ENCODE results near the gene PTGDS. TPM values are rescaled to one million over a fixed set of nuclear protein-coding genes. Genes with fewer than 3 reads are reported as not detected.

The PTGDS gene
- total RNA-seq, 2 experiments from 2014 or later, result not detected

DNA sequence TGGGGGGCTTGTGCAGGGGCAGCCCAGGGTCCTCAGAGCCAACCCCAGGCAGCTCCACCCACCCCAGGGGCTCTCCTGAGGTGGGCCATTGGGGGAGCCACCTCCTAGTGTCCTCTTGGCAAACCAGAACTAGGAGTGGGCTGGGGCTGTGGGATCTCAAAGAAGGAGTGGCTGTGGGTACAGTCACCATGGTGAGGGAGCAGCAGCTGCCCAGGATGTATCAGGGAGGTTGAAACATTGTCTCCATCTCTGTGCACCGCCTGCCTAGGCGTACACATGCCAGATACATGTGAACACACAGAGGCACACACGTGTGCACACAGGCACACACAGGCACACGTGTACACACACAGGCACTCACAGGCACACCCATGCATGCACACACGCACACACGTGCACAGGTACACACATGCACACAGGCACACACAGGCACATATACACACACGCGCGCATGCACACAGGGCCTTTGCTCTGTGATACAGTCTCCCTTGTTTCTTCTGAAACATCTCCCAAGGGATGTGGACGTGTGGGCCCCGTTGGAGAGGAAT is 14.5 kb upstream of the PTGDS start:
- no peaks in the 10 kb centered on the region for H3K27me3 Mint-ChIP-seq (ENCODE audit: low read depth)
- no peak overlapping the region for H3K27ac Mint-ChIP-seq
- CTCF ChIA-PET, result no interaction called here
- H3K4me3 Mint-ChIP-seq, result no peak overlapping the region
- H3K36me3 Mint-ChIP-seq (ENCODE audit: low read depth), result no peaks in the 10 kb centered on the region
- no peak for DNase-seq
- intact Hi-C loops (cut with micrococcal nuclease), result no loop called here
- peaks cover 12% of the 10 kb centered on the region for H3K4me1 Mint-ChIP-seq (ENCODE audit: low read depth)
- H3K9me3 Mint-ChIP-seq, result no peaks in the 10 kb centered on the region

DNA sequence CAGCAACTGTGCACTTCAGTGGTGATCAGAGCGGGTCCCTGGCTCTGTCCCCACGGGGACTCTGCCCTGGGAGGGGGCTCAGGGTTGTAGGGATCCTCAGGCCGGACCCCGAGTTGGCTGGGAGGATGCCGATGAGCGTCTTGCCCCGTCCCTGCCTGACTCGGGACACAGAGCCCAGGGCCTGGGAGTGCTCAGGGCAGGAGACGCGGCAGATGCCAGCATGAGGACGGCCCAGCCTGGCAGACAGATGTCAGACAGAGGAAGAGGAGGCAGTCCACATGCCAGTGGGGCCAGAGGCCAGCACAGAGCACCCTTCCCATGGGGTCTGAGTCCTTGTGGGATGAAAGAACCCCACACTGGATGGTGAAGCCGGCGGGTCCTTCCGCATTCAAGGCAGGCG is 14.0 kb upstream of the PTGDS start:
- Mint-ChIP-seq H3K4me1 (ENCODE audit: low read depth) (peaks cover 12% of the 10 kb centered on the region), H3K9me3 (no peaks in the 10 kb centered on the region), H3K4me3 (no peak overlapping the region), H3K27ac (no peak overlapping the region), H3K27me3 (ENCODE audit: low read depth) (no peaks in the 10 kb centered on the region), H3K36me3 (ENCODE audit: low read depth) (no peaks in the 10 kb centered on the region)
- no peak for DNase-seq
- intact Hi-C loops (cut with micrococcal nuclease), result no loop called here
- CTCF ChIA-PET, result no interaction called here

DNA sequence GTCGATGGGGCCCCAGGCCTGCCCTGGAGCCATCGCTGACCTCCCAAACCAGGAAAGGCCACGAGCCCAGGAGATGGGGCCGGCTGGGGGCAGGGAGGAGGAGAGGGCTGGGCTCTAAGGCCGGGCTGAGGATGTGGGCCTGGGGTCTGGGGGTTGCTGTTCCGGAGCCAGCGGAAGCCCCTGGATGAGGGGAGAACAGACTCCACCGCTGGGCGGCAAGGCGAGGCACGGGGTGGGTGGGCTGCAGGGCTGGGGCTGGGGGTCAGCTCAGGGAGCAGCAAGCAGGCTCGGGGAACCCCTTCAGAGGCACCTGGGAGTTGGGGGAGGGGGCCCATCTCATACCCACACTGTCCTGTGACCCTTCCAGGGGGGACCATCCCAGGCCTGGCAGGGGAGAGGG is 13.6 kb upstream of the PTGDS start:
- Mint-ChIP-seq H3K27me3 (ENCODE audit: low read depth) (no peaks in the 10 kb centered on the region), H3K36me3 (ENCODE audit: low read depth) (no peaks in the 10 kb centered on the region), H3K4me1 (ENCODE audit: low read depth) (peaks cover 12% of the 10 kb centered on the region), H3K27ac (no peak overlapping the region), H3K4me3 (no peak overlapping the region), H3K9me3 (no peaks in the 10 kb centered on the region)
- CTCF ChIA-PET, result no interaction called here
- intact Hi-C loops (cut with micrococcal nuclease), result no loop called here
- no peak for DNase-seq

DNA sequence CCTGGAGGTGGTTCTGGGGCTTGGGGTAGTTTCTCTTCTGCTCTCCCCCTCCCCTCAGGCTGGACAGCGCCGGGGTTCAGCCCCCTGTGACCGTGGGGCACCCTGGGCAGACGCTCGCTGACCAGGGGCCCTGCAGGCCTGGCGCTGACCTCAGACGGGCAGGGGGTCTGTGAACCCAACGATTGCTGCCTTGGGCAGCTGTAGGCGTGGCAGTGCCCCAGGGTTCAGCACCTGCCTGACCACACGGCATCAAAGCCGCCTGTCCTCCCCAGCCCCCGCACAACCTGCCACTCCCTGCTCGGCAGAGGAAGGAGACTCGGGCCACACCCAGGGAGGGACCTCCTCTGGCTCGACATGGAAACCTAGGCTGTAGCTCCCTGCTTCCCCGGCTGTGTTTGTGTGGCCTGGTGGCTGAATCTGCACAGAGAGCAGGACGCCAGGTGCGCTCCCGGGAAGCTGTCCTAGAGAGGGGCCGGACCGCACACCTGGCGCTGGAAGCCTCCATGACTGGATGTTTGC is 13.1 kb upstream of the PTGDS start:
- Mint-ChIP-seq H3K27ac (no peak overlapping the region), H3K9me3 (no peaks in the 10 kb centered on the region), H3K27me3 (ENCODE audit: low read depth) (no peaks in the 10 kb centered on the region), H3K4me3 (no peak overlapping the region), H3K36me3 (ENCODE audit: low read depth) (no peaks in the 10 kb centered on the region), H3K4me1 (ENCODE audit: low read depth) (peaks cover 12% of the 10 kb centered on the region)
- CTCF ChIA-PET, result no interaction called here
- intact Hi-C loops (cut with micrococcal nuclease), result no loop called here
- DNase-seq, result no peak

DNA sequence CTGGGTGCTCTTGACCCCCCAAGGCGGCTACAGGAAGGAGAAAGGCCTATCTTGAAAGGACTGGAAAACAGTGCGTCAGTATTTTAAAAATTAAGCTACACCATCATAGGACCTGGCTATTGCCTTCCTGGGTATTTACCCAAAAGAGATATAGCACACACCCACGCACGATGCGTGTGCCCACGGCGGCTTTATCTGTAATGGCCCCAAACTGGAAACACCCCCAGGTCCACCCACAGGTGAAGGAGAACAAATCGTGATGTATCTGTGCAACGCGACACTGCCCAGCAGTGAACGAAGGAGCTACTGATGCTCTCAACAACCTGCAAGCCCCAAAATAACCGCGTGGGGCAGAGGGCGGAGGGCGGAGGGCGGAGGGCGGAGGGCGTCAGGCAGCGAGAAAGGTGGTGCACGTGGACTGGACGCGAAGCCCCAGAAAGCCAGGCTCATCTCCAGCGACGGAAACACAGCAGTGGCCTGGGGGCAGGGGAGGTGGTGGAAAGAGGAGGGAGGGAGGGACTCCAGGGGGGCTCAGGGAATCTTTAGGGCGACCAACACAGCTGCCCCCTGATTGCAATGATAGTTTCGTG is 12.4 kb upstream of the PTGDS start:
- H3K9me3 Mint-ChIP-seq, result no peaks in the 10 kb centered on the region
- CTCF ChIA-PET, result no interaction called here
- no peak for DNase-seq
- H3K4me3 Mint-ChIP-seq, result no peak overlapping the region
- H3K27ac Mint-ChIP-seq, result no peak overlapping the region
- no peaks in the 10 kb centered on the region for H3K27me3 Mint-ChIP-seq (ENCODE audit: low read depth)
- H3K36me3 Mint-ChIP-seq (ENCODE audit: low read depth), result no peaks in the 10 kb centered on the region
- peaks cover 12% of the 10 kb centered on the region for H3K4me1 Mint-ChIP-seq (ENCODE audit: low read depth)
- intact Hi-C loops (cut with micrococcal nuclease), result no loop called here

DNA sequence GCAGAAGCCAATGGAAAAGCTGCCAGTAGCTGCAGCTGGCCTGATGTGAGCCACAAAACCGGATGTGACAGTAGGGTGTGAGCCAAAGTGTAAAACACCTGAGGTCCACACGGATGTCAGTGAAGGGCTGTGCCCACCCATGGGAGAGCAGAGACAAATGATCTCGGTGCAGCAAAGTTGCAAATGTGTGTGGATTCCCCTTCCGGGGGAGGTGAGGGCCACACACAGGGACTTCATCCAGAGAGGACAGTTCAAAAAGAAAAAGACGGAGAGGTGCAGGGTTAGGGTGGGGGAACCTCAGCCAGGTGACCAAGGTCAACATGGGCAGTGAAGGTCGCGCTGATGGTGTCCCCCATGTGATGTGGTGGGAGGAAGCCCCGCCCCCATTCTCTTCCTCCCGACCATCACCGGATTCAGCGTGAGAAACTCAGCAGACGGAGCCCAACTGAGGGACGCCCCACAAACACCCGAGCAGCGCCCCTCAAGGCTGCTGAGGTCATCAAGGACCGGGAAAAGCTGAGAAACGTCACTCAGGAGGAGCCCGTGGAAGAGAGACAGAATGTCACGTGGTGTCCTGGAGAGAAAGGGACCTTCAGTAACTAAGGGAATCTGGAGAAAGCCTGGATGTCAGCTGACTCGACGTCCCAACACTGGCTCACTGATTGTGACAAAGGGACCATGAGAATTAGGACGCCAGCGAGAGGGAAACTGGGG is 11.4 kb upstream of the PTGDS start:
- intact Hi-C loops (cut with micrococcal nuclease), result no loop called here
- CTCF ChIA-PET, result interaction anchor here (1.1 kb wide), 1 partner anchor 18 kb away, joined by 3 read pairs; no protein-coding TSS in a partner anchor
- H3K36me3 Mint-ChIP-seq (ENCODE audit: low read depth), result no peaks in the 10 kb centered on the region
- no peaks in the 10 kb centered on the region for H3K27me3 Mint-ChIP-seq (ENCODE audit: low read depth)
- H3K4me3 Mint-ChIP-seq, result no peak overlapping the region
- no peak overlapping the region for H3K27ac Mint-ChIP-seq
- peaks cover 10% of the 10 kb centered on the region for H3K4me1 Mint-ChIP-seq (ENCODE audit: low read depth)
- H3K9me3 Mint-ChIP-seq, result no peaks in the 10 kb centered on the region
- peak; percentile 36 for DNase-seq

DNA sequence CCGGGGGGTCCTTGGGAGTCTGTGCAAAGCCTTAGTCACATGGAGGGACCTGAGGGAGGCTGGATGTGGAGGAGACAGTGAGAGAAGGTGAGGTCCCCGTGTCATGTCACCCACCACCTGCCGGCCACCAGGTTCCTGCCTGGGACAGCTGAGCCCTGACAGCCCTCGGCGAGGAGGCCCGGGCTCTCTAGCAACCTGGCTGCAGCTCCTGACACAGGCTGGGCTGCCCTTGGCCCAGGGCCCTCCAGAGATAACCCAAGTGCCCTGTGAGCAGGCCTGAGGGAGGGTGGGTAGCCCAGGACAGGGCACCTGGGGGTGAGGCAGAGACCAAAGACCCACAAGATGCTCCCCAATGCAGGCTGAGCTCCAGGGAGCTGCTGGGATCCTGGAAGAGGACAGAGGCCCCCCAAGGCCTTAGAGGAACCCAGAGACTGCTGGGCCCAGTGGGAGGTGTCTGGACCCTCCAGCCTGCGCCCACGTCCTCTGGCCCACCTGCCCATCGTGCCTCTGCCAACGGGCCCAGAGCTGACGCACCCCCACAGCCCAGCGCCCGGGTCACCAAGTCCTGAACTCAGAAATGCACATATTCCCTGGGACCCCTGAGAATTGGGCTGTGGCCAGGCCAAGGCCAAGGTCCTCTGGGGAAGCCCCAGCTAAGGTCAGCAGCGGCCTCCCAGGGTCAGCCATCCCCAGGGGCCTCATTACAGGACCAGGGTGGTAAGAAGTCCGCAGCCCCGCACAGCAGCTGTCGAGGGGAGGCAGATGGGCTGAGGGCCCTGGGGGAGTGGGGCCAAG is 8.8 kb upstream of the PTGDS start:
- intact Hi-C loops (cut with micrococcal nuclease), result no loop called here

DNA sequence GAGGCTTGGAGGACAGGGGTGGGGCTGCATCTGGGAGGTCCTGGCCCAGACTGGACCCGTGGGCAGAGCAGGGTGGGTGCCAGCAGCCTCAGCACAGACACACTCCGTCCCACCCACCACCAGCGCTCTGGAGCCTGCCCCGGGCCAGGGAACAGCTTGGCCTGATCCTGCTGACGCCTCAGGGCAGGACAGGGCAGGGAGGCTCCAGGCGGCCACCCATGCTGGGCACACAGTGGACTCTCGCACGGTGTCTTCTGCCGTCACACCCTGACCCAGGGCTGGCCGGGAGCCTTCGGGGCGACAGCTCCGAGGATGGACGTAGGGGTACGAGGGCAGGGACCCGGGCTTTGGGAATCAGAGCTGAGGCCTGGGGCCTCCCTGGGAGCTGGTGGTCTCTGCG is 8.2 kb upstream of the PTGDS start:
- Mint-ChIP-seq H3K36me3 (ENCODE audit: low read depth) (no peaks in the 10 kb centered on the region), H3K27me3 (ENCODE audit: low read depth) (no peaks in the 10 kb centered on the region), H3K4me1 (ENCODE audit: low read depth) (peaks cover 10% of the 10 kb centered on the region), H3K27ac (no peak overlapping the region), H3K4me3 (no peak overlapping the region), H3K9me3 (no peaks in the 10 kb centered on the region)
- no peak for DNase-seq
- CTCF ChIA-PET, result no interaction called here
- intact Hi-C loops (cut with micrococcal nuclease), result no loop called here

More for the DNA sequence above, 8.8 kb upstream of the PTGDS start:
- no peak for DNase-seq
- Mint-ChIP-seq H3K36me3 (ENCODE audit: low read depth) (no peaks in the 10 kb centered on the region), H3K27ac (no peak overlapping the region), H3K4me3 (no peak overlapping the region), H3K27me3 (ENCODE audit: low read depth) (no peaks in the 10 kb centered on the region), H3K4me1 (ENCODE audit: low read depth) (peaks cover 10% of the 10 kb centered on the region), H3K9me3 (no peaks in the 10 kb centered on the region)
- CTCF ChIA-PET, result no interaction called here

DNA sequence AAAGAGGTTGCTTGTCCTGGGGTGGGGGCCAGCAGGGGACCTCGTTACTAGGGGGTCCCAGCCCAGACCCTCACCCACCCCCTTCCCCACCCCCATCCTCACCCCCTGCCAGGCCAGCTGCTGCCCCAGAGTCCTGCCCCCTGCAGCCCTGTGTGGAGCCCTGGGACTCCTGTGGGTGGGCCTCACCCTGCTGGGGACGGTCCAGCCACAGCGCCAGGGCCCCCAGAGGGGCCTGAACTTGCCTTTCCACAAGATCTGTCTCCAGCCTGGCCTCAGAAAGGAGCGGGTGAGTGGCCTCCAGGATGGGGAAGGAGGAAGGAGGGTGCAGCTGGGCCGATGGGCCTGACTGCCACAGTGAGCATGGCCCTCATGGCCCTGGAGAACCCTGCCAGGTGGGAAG is 7.5 kb upstream of the PTGDS start:
- no peak overlapping the region for H3K27ac Mint-ChIP-seq
- intact Hi-C loops (cut with micrococcal nuclease), result no loop called here
- no peaks in the 10 kb centered on the region for H3K9me3 Mint-ChIP-seq
- no peak overlapping the region for H3K4me3 Mint-ChIP-seq
- no peaks in the 10 kb centered on the region for H3K27me3 Mint-ChIP-seq (ENCODE audit: low read depth)
- peaks cover 9% of the 10 kb centered on the region for H3K4me1 Mint-ChIP-seq (ENCODE audit: low read depth)
- CTCF ChIA-PET, result interaction anchor here (0.6 kb wide), 1 partner anchor 60 kb away, joined by 3 read pairs; no protein-coding TSS in a partner anchor
- DNase-seq, result no peak
- H3K36me3 Mint-ChIP-seq (ENCODE audit: low read depth), result no peaks in the 10 kb centered on the region

DNA sequence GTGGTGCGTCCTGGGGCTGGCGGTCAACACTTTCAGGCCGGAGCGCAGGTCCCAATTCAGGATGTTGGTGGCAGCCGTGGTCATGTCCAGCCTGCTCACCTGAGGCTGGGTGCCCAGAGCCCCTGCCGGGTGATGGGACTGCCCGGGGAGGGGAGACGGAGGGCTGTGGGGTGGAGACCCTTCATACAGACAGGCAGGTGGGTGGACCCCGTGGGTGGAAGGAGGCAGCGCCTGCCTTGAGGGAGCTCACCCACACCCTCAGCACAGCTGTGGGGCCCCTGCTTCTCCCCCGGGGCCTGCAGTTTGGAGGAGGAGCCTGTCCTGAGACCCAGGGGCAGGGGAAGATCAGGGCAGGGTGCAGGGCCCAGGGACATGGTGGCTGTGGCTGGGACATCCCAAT is 6.9 kb upstream of the PTGDS start:
- no peaks in the 10 kb centered on the region for H3K36me3 Mint-ChIP-seq (ENCODE audit: low read depth)
- H3K9me3 Mint-ChIP-seq, result no peaks in the 10 kb centered on the region
- peaks cover 14% of the 10 kb centered on the region for H3K4me1 Mint-ChIP-seq (ENCODE audit: low read depth)
- no peak overlapping the region for H3K4me3 Mint-ChIP-seq
- H3K27me3 Mint-ChIP-seq (ENCODE audit: low read depth), result no peaks in the 10 kb centered on the region
- intact Hi-C loops (cut with micrococcal nuclease), result no loop called here
- H3K27ac Mint-ChIP-seq, result no peak overlapping the region
- no peak for DNase-seq
- CTCF ChIA-PET, result interaction anchor here (0.6 kb wide), 1 partner anchor 59 kb away, joined by 3 read pairs; no protein-coding TSS in a partner anchor

DNA sequence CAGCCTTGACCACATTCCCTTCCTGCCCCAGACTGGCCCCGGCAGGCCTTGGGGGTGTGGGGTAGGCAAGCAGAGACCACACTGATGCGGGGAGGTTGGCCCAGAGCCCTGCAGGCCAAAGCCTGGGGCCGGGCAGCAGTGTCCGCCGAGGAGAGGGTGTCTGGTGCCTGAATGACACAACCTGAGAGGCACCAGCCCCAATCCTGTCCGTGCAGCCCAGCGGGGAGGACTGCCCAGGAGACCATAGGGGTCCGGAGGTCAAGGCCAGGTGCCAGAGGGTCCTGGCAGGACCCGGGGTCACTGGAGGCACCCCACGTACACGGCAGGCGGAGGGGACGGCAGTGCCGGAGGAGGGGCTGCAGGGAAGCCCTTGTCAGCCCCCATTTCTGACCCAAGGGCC is 5.6 kb upstream of the PTGDS start:
- Mint-ChIP-seq H3K36me3 (ENCODE audit: low read depth) (no peaks in the 10 kb centered on the region), H3K4me3 (no peak overlapping the region), H3K27ac (no peak overlapping the region), H3K27me3 (ENCODE audit: low read depth) (no peaks in the 10 kb centered on the region), H3K4me1 (ENCODE audit: low read depth) (peaks cover 12% of the 10 kb centered on the region), H3K9me3 (no peaks in the 10 kb centered on the region)
- CTCF ChIA-PET, result interaction anchor here (0.8 kb wide), 1 partner anchor 21 kb away, joined by 3 read pairs; no protein-coding TSS in a partner anchor
- intact Hi-C loops (cut with micrococcal nuclease), result no loop called here
- DNase-seq, result no peak

DNA sequence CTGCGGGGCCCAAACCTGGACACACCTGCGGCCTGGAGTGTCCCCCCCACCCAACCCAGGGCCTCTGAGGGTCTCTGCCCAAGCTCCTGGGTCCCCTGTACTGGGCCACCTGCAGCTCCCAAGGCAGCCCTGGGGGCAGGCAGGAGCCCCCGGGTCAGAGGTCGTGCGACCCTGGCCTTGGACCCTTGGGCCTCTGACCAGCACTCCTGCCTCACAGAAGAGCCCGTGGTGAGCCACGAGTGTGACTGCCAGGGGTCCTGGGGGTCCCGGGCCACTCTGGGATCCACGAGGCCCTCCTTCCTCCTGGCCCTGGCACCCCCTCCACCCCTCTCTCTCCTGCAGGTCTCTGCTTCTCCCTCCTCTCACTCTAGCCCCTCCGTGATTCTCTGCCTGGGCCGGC is 5.0 kb upstream of the PTGDS start:
- no peak overlapping the region for H3K27ac Mint-ChIP-seq
- H3K36me3 Mint-ChIP-seq (ENCODE audit: low read depth), result no peaks in the 10 kb centered on the region
- H3K4me1 Mint-ChIP-seq (ENCODE audit: low read depth), result peaks cover 12% of the 10 kb centered on the region
- no peaks in the 10 kb centered on the region for H3K9me3 Mint-ChIP-seq
- CTCF ChIA-PET, result interaction anchor here (0.8 kb wide), 1 partner anchor 21 kb away, joined by 3 read pairs; no protein-coding TSS in a partner anchor
- intact Hi-C loops (cut with micrococcal nuclease), result no loop called here
- no peak for DNase-seq
- H3K4me3 Mint-ChIP-seq, result no peak overlapping the region
- no peaks in the 10 kb centered on the region for H3K27me3 Mint-ChIP-seq (ENCODE audit: low read depth)

Measured in activated naive CD4-positive, alpha-beta T cell treated with anti-CD3 and anti-CD28 coated beads for 36 hours (primary cell).